Stimulated activated CD4-positive, alpha-beta T cell treated with anti-CD3 and anti-CD28 coated beads, Interleukin-1b, Interleukin-23, amount 100 ng/mL, for 24 hours (primary cell): ENCODE results near the gene GALT.

ENCODE experiments used
- DNase-seq, 4 experiments: peaks; one replicate each; pipeline ENCODE4 v3.0.0-alpha.2; 2020; ENCODE audit warnings: low read depth in 4 of 4, low spot score in 1 of 4

Gene GALT

DNA sequence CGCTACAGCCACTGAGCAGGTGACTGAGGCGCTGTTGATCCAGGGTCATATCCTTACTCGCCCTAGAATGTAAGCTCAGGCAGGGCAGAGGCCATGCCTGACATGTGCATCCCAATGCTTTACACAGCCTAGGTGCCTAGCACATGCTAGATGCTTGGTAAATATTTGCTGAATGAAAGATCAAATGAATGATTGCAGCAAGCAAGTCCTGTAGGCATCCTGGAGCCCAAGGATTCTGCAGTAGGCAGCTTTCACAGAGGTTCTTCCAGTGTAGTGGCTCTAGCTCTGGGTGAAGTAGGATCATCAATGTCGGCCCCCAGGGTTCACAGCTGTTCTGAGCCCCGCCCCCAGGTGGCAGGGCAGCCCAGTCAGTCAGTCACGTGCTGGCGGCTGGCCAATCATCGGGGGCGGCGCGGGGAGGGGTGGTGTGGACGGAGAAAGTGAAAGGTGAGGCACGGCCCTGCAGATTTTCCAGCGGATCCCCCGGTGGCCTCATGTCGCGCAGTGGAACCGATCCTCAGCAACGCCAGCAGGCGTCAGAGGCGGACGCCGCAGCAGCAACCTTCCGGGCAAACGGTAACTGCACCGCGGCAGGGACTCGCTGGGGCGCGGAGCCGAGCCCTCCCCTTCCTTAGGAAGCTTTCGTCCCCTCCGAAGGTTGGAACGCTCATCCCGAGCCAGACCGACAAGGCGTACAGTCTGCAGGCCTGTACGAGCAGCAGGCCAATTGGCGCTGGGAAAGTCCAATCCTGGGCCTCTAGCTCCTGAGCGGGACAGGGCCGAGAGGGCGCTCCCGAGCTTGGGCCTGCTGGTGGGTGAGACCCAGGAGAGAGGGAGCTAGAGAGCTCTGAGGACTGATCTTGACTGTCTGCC lies at the start of gene GALT:
Gene GALT, plus strand, starts transcription at position 465 of the 873 bp plus-strand sequence. Its CDS starts 30 bp downstream, at position 495.
- DNase-seq, result peak; percentile 91 to 98 (median 94)

DNA sequence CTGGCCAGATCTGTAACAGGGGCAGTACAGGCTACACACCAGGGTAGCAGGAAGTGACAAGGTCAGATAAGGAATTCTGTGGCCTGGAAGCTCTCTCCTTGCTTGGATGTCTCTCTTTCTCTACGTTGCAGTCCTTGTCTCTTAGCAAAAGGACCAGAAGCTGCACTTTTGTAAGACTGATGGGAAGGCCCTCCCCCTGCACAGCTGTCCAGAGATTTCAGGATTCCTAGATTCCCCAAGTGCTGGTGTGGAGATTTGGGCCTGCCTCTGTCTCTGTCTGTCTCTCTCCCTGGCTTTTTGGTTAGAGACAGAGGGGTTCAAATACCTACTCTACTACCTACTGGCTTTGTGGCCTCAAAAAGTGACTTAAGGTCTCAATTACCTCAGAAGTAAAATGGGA lies 46.9 kb upstream of the GALT start:
- no peak for DNase-seq

DNA sequence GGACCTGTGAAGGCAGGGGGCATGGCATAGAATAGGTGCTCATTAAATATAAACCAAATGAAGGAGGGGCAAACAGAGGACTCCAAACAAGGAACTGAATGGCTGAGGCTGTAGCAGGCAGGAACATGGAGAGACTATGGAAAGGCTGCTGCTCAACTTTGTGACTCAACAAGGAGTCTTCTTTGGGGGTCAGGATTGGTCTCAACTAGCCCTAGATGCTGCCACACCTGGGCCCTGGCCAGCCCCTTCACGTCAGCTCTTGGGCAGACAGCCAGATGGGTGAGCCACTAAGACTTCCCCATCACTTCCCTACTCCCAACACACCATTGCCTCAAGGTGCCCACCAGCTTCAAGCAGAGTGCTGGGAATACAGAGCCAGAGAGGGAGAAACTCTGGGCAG lies 45.6 kb upstream of the GALT start:
- no peak for DNase-seq

DNA sequence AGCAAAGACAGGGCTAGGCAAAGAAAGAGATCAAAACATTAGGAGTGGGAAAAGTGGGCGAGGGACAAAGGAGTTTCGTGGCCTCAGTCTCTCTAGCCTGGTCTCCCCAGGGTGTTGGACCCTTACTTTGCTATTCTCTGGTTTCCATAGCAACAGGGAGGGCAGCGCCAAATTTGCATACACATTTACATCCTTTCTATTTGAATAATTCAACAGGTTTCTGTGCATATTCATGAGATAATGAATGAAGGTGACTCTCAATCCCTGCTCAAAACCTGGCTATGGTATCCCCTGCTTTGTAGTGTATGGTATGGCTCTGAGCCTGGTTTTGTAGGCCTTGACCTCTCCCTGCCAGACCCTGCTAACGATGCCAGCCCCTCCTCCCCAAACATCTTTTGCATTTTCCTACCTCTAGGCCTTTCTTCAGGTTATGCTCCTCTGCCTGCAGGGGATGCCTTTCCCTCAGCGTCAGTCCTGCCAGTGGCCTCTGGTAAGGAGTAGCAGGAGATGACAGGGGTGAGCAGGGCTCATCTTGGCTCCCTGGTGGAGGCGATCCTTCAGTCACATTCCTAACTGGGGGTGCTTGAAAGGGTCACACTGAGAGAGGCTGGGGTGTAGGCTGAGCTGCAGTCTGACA lies 44.4 kb upstream of the GALT start:
- DNase-seq, result no peak

DNA sequence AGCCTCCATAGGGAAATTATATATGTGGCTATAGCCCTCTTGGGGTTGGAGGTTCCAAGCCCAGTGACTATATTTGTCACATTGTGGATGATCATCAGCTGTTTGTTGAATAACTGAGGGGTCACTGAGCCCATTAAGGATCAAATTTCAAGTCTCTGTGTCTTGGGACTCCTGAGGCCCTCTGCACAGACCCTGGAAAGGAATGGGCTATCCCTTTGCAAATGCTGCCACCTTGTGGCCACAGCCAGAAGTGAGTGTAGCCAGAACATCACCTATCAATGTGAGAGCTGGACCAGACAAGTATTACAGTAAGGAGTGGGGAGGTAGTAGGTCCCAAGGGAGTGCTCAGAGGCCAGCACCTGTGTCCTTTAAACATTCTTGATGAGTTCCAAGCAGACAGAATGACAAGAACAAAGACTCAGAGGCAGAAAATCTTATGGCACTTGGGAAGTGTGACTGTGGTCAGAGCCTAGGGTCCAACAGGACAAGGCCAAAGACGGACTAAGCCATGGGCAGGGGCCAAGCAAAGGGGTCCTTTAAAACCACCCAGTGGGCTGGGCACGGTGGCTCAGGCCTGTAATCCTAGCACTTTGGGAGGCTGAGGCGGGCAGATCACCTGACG lies 42.8 kb upstream of the GALT start:
- peak; percentile 69 to 71 (median 70) for DNase-seq

DNA sequence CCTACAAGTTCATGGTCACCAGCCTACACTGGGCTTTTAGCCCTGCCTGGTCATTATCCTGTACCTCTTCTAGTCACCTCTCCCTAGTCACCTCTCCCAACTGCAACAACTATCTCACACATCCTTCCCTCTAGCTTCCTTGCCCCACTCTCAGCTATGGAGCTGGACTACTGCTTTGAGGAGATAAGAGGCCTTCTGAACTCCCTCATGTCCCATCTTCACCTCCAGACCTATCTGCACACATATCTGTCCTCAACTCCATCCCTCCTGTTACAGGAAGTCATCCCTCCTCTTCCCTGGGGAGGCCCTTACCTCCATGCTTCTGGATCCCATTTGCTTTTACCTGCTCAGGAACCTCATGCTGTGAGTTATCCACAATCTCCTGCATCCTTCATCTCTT lies 40.3 kb upstream of the GALT start:
- no peak for DNase-seq

DNA sequence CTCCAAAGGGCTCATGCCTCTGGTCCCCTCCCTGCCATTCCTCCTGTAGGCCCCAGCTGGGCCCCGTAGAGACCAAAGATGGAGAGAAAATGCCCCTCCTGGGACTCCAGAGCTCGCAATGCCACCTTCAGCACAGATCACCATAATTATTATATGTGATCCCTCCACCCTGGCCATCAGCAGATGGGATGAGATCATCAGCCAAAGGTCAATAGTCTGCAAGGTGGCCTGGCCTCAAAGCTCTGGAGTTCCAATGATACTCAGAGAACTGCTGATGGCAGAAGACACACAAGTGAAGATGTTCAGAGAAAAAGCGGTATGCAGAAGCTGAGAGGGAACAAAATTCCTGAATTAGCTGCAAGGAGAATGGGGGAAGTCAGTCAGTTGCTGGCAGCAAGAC lies 39.6 kb upstream of the GALT start:
- DNase-seq, result no peak

DNA sequence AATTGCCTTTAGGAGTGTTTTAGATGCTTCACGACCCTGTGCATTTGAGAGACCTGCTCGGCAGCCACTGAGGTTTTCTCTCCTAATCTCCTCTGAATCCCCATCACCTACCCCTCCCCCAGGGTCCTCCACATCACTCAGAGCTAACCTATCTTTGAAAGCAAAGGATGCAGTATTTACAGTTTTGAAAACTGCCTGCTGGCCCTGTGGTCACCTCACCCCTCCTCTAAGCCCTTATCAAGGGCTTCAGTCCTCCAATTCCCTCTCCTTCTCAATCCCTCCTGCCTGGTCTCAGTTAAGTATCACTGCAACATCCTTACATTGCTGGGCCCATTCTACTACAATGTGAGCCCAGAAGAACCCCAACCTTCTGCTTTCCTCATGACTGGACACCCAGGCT lies 39.1 kb upstream of the GALT start:
- DNase-seq, result no peak

DNA sequence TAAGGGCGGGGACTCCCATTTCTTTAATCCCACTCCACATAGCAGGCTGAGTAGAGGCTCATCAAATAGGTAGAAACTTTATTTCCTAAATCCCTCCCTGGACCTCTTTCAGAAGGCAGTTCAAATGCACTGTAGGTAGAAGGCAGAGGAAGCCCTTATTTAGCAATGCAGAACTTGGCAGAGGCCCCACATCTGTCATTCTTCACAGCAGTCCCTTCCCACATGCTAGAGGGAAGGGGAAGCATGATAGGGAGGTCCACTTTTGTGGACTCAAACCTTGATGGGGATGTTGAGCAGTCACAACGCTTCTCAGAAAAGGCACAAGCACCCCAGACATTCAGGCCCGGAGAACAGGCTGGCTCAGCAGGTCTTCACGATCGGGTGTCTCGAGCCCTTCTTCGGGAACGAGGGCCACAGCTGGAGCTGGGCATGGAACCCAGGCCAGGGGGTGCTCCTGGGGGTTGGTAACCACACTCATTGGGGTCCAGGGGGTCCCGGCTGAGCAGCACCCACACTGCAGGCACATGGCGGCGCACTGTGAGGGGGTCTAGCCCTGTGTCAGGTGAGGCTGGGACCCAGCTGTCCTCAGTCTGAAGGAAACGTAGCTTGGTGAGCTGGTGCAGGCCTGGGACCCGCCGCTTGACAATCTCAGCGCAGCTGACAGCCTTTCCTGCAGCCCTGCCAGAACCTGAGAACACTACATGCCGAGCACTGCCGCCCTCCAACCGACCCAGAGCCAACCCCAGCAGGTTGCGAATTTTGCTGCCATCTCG lies 35.9 kb upstream of the GALT start:
- DNase-seq, result no peak

DNA sequence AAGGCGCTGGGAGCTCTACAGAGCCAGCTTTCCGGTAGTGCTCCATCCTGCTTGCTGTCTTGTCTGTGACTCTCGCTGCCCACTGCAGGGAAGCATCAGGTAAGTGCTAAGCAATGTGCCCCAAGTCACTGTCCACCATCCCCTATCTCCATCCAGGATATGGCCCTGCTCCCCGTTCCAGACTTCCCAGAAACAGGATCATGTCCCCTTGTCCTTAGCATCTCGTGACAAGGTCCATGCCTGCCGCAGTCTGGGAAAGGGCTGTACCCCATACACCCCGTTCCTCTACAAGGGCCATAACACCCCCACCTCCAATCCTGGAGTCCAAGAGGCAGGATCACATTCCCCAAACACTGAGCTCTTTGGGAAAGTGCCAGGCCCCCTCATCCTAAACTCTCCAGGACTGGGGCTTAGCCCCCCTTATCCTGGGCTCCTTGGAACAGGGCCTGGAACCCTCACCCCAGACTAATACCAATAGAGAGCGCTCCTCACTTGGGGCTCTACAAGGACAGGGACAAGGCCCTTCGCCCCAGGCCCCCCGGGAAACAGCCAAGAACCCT lies 35.1 kb upstream of the GALT start:
- no peak for DNase-seq

DNA sequence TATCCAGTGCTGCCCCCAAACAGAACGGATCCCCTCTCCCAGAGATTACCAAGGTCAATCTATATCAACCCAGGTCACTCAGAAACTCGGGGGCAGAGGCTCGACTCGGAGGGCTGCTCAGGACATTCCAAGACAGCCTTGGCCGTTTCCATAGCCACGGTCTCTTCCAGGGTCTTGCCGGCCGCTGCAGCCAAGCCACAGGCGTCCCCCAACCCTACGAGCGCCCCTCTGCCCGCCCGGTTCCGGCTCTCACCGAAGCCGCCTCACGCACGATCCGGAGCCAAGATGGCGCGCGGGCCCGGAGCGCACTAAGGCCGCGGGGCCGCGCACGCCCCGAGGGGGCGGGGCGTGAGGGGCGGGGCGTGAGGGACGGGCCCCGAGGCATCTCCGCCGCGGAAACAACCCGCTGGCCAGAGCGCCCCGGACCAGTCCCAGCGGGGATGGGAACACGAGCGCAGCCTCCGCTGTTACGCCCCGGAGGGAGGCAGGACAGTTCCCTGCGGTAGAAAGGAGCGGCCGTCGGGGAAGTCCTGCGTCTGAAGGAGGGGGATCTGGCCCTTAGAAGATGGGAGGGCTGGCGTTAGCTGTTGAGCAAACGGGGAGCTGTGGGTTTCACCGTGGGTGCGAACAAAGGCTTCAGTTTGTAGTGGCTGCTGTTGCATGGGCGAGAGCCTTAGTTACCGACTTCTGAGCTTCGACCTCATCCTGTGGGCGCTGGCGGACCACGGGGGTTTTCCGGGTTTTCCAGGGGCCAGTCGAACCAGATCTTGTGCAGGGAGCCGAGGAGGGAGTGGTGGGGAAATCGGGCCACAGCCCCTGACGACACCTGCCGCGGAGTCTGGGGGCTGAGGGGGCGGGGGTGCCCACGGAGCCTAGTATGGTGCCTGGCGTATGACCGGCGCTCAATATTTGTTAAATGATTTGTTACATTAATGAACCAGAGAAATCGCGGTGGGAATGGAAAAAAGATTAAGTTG lies 34.4 kb upstream of the GALT start, which contains the start of gene RPP25L:
Gene RPP25L, minus strand, starts transcription at position 287 of the 977 bp plus-strand sequence. CDS start 801 bp downstream, outside the sequence.
- DNase-seq, result peak; percentile 52 to 81 (median 75)

DNA sequence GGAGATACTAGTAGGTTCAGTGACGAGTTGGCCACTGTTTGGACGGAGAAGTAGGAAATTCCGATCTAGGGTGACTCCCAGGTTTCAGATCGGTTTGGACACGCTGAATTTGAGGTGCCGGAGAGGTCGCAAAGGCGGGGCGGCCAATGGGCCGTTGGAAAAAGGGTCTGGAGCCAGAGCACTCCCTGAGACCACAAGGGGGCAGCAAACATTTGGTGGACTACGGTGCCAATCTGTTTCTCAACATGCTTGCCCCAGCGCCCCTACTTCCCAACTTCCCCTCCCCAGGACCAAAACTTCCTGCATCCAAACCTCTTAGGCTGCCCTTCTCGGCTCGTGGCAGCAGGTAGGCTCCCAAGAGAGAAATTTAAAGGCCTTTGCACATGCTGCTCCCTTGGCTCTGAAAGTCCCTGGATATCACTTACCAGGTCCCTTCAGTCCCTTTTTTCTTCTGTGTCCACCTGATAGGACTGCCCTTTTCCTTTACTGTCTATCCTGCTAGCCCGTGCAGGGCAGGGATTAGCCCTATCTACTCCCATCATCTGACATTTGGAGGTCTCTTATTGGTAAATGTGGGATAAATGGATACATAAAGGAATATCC lies 33.6 kb upstream of the GALT start:
- peak in 2 of 4 experiments; percentile 60 to 74 for DNase-seq

DNA sequence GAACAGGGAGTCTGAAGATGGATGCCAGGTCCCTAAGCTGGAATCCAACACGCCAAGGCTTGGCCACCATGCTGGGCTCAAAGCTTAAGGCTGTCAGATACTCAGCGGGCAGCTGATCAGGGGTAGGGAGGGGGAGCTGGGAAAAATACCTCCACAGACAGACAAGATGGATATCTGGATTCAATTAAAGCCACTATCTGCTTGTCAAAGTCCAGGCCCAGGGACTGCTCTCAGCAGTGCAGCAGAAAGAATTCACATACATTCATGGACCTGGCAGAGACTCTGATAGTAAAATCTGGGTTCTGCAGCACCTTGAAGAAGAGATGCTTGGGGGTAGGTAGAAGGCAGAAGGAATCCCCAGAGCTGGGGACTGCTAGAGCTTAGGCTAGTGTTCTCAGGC lies 31.3 kb upstream of the GALT start:
- no peak for DNase-seq

DNA sequence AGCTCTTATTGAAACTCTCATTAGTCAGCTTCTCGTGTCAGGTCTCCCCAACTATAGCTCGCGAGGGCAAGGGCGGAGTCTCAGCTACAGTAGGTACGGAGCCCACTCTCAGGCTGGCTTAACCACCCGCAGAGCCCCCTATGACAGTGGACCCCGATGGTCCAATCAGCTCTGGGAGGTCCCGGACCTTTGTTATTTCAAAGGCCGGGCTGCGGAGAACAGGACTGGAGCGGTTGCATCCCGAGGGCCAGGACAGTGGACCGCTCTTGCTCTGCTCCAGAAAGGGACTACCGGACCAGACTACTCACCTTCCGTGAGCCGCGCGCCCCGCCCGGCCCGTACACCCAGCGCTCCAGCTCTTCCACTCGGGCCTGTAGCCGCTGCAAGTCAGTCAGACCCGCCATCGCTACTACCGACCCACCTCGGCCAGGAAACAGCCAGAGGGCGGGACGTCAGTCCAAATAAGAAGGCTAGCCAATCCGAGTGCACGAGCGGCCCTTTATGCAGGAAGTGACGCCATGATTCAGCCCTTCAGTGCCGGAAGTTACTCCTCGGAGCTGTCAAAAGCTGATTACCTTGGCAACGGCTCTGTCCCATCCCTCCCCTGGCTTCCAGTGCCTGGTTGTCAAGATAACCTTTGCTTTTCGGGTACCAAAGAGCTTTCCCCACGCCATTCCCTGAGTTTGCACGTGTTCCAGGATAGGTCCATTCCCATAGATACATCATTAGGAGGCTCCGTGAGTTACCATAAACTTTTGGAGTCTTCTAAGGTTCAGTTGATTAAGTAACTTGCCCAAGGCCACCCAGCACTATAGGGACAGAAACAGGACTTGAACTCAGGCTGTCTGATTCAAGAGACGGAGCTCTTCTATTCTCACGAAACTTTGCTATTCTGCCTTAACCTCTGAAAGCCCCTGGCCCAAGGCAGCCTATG lies 26.1 kb upstream of the GALT start, which contains the start of gene DCTN3:
Gene DCTN3, minus strand, starts transcription at position 435 of the 934 bp plus-strand sequence. Its CDS starts 31 bp downstream, at position 404.
- DNase-seq, result peak; percentile 66 to 83 (median 80)

DNA sequence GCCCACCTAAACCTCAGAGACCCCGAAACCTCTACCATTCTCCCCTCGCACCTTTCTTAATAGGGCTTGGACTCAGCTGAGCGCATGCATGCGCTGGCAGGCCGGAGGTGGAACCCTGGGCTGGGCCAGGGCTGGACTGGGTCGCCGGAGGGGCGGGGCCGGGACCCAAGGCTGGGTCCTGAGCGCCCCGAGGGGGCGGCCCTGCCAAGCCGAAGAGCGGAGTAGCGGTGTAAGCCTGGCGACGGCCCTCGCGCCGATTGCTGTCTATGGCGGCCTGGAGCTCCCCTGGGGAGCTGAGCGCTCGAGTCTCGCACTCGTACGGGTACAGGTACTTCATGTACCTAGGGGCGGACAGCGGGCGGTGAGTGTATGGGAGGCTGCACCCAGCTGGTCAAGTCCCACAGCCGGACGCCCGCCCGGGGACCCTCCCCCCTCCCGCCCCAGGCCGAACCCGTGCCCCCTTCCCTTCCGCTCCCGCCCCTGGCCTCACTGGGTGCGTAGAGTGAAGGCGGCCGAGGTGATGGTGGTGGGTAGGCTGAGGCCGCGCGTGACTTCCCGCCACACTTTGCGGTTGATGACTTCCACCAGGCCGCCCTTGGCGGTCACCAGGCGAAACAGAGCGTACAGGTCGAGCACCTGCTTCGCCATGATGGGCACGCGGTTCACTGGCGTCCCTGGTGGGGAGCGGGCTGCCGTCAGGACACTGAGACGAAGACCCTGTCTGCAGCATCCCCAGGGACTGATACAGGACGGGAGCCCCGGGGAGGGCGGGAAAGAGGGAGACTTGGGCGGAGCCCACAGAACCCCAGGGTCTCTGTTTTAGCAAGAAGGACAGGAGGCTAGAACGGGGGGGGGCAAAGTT lies 22.9 kb upstream of the GALT start:
- no peak for DNase-seq

DNA sequence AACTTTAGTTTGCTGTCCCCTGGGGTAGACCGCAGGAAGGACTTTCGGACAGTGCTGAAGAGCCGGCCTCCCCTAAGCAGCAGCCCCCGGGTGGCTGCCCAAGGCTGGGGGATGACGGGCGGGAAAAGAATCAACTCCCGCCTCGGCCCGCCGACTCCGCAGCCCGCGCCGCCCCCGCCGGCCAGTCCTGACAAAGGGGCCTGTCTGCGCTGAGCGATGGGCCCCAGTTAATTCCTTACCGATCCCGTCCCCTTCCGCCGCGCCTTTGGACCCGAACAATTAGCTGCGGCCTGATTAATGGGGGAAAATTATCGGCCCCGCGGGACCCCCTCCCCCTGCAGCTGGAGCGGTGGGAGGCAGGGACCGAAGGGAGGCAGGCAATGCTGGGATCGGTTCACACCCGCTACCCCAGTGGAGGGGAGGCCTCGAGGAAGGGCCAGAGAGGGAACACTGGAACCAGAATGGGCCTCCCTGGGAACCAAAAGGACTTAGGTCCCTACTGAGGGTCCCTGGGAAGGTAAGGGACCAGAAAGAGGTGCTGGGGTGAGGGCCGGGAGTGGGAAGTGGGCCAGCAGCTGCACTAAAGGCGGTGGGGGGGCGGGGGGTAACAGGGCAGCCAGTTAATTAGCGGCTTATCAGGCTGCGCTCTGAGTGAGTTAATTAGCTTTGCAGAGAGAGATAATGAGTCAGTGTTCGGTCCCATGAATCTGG lies 21.8 kb upstream of the GALT start:
- no peak for DNase-seq

DNA sequence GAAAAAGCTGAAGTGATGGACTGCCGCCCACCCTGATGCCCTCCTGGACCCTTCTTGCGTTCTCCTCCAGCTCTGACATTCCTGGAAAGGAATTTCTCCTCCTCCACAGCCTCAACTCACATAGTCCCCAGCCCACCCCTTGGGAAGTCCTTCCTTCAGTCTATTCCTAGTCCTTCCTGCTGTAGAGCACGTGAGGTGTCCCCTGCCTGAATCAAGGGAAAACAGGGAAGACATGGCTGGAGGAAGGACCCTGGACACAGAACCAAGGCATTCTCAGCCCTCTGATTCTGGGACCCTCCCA lies 21.3 kb upstream of the GALT start:
- no peak for DNase-seq
